ENCODE data around the gene C1RL. TPM values are rescaled to one million over a fixed set of nuclear protein-coding genes. Genes with fewer than 3 reads are reported as not detected.

C1RL gene
- total RNA-seq, 1 experiment from 2014 or later, result 25.9 TPM

DNA sequence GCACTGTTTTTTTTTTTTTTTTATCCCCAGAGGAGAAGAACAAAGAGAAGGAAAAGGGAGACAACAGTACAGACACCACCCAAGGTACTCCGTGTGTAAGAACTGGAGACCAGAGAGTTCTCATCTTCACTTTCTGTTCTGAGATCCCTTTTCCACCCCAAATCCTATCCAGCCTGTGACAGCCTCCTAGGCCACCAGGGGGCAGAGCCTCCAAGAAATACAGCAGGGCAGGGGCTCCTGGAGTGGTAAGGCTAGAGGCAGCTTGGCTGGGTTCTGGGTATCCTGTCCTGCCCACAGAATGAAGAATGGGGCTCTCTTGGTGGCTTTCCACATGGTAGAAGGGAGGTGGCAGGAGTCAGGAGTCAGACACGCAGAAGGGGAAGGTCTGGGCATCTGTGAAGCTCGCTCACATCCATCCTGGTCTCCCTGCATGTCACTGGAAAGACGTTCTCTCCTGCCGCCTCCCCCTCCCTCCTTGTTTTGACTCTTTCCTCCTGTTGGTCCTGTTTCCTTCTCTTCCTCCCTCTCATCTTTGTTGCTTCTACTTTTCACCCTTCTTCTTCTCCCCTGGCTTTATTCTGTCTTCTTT lies 33.1 kb upstream of the C1RL start (continued):
- TF ChIP-seq REST (IDR thresholded peaks at IDR 0.05; ENCODE audit: low read depth) (no peak), SP1 (IDR thresholded peaks at IDR 0.05; ENCODE audit: low read depth) (no peak), YY1 (IDR thresholded peaks at IDR 0.05; ENCODE audit: extremely low read depth, insufficient replicate concordance, low read depth, low read length) (no peak)

DNA sequence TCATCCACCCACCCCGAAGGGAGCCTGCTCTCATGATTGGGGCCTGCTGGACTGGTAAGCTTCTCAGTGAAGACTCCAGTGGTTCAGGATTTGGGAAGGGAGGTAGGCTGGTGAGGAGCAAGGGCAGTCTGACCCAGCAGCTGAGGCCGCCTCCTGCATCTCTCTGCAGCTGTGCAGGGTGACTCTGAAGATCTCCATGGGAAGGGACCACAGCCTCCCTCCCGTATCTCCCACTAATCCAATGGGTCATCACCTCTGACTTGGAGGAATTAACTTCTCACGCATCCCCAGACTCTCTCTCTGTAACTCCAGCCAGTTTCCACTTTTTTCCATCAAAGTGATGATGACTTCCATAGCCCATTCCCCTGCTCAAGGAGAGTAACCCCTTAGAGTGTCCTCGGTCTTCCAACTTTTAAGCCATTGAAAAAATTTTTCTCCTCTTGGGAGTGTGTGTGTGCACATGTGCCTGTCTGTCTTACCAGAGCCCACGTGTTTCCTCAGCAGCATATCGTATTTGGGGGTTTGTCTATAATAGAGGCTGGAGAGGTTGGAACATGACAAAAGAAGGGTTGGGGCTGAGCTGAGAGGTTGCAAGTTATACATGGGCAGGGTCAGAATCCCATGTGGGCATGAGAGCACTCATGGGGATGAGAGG lies 32.5 kb upstream of the C1RL start:
- no peaks in the 10 kb centered on the region for H3K27me3 ChIP-seq (ENCODE audit: insufficient read depth, low read length)
- DNase-seq (ENCODE audit: low read depth, low spot score) (no peak), ATAC-seq (no peak)
- no TSS peak for BruUV-seq (replicated peaks)
- peaks cover 0 to 19% of the 10 kb centered on the region in 2 experiments; a peak in 3 of 4 replicates for H3K36me3 ChIP-seq (ENCODE audit: control insufficient read depth in 1 of 2, insufficient read depth in 2 of 2, low read length in 2 of 2)
- no peak overlapping the region for H3K4me3 ChIP-seq (replicated peaks in 1 of 2; ENCODE audit: low read depth in 1 of 2, low read length in 2 of 2)
- H3K27ac ChIP-seq (ENCODE audit: low read depth, low read length), result no peak overlapping the region
- H3K4me2 ChIP-seq (ENCODE audit: low read length), result no peak overlapping the region
- POLR2A ChIA-PET, result no interaction called here
- no peaks in the 10 kb centered on the region for H3K79me2 ChIP-seq (ENCODE audit: insufficient read depth, low read length)
- H4K20me1 ChIP-seq (ENCODE audit: insufficient read depth), result no peaks in the 10 kb centered on the region
- no peak overlapping the region for H2AFZ ChIP-seq (ENCODE audit: low read depth, low read length, poor library complexity, severe bottlenecking)
- H3K9ac ChIP-seq (ENCODE audit: low read length), result no peak overlapping the region
- no peaks in the 10 kb centered on the region for H3K9me3 ChIP-seq (ENCODE audit: control insufficient read depth in 1 of 2, insufficient read depth in 1 of 2, low read depth in 1 of 2, low read length in 2 of 2)
- no peaks in the 10 kb centered on the region for H3K4me1 ChIP-seq (ENCODE audit: control insufficient read depth in 1 of 2, insufficient read depth in 2 of 2, low read length in 2 of 2)
- CTCF ChIA-PET, result interaction anchor here (0.6 to 1.0 kb wide), 4 partner anchors 13 to 496 kb away, joined by 3 to 4 read pairs (median 3); partner anchors contain the start of gene PEX5
- H3K9me2 ChIP-seq (ENCODE audit: insufficient read depth), result no peaks in the 10 kb centered on the region
- intact Hi-C loops (cut with micrococcal nuclease), result loop anchor here (1.0 to 2.0 kb wide), 3 partner anchors 47 to 497 kb away; no protein-coding TSS in a partner anchor
- RAD21 ChIA-PET (ENCODE audit: low non-redundant PET in 1 of 2, low total read pairs in 2 of 2, uncharacterized antibody in 2 of 2, unreplicated experiment in 2 of 2), result no interaction called here
- TF ChIP-seq, protein P1, sequence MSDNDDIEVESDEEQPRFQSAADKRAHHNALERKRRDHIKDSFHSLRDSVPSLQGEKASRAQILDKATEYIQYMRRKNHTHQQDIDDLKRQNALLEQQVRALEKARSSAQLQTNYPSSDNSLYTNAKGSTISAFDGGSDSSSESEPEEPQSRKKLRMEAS (IDR thresholded peaks at IDR 0.05), result no peak
- no peak for TF ChIP-seq ZNF274 (IDR thresholded peaks at IDR 0.05; ENCODE audit: low read depth, low read length)
- no peak for TF ChIP-seq RAD21 (IDR thresholded peaks at IDR 0.05; ENCODE audit: low read depth)
- no peak for TF ChIP-seq YY1 (IDR thresholded peaks at IDR 0.05; ENCODE audit: extremely low read depth, insufficient replicate concordance, low read depth, low read length)
- TF ChIP-seq SIN3A (IDR thresholded peaks at IDR 0.05; ENCODE audit: low read depth), result no peak
- TF ChIP-seq JUND (IDR thresholded peaks at IDR 0.05), result no peak
- TF ChIP-seq CBX3 (IDR thresholded peaks at IDR 0.05; ENCODE audit: low read depth), result no peak
- no peak for TF ChIP-seq POLR2AphosphoS5 (IDR thresholded peaks at IDR 0.05; ENCODE audit: low read depth, low read length)
- no peak for TF ChIP-seq ZFX (IDR thresholded peaks at IDR 0.05)
- no peak for TF ChIP-seq SP1 (IDR thresholded peaks at IDR 0.05; ENCODE audit: low read depth)
- TF ChIP-seq, protein P2, sequence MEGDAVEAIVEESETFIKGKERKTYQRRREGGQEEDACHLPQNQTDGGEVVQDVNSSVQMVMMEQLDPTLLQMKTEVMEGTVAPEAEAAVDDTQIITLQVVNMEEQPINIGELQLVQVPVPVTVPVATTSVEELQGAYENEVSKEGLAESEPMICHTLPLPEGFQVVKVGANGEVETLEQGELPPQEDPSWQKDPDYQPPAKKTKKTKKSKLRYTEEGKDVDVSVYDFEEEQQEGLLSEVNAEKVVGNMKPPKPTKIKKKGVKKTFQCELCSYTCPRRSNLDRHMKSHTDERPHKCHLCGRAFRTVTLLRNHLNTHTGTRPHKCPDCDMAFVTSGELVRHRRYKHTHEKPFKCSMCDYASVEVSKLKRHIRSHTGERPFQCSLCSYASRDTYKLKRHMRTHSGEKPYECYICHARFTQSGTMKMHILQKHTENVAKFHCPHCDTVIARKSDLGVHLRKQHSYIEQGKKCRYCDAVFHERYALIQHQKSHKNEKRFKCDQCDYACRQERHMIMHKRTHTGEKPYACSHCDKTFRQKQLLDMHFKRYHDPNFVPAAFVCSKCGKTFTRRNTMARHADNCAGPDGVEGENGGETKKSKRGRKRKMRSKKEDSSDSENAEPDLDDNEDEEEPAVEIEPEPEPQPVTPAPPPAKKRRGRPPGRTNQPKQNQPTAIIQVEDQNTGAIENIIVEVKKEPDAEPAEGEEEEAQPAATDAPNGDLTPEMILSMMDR (IDR thresholded peaks at IDR 0.05 in 2 of 3, conservative IDR thresholded peaks at IDR 0.05 in 1 of 3; ENCODE audit: borderline replicate concordance in 1 of 3, insufficient read depth in 1 of 3, low read depth in 2 of 3, low read length in 2 of 3), result no peak
- TF ChIP-seq CEBPB (IDR thresholded peaks at IDR 0.05; ENCODE audit: low read depth), result no peak
- TF ChIP-seq EGR1 (IDR thresholded peaks at IDR 0.05; ENCODE audit: low read depth), result no peak
- no peak for TF ChIP-seq EZH2phosphoT487 (IDR thresholded peaks at IDR 0.05; ENCODE audit: borderline replicate concordance)
- TF ChIP-seq, protein P3, sequence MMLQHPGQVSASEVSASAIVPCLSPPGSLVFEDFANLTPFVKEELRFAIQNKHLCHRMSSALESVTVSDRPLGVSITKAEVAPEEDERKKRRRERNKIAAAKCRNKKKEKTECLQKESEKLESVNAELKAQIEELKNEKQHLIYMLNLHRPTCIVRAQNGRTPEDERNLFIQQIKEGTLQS (IDR thresholded peaks at IDR 0.05), result no peak
- no peak for TF ChIP-seq ELF1 (IDR thresholded peaks at IDR 0.05; ENCODE audit: borderline replicate concordance, low read depth)
- no peak for TF ChIP-seq TCF7L2 (IDR thresholded peaks at IDR 0.05; ENCODE audit: borderline replicate concordance, extremely low read depth, insufficient read depth, insufficient read length)
- no peak for TF ChIP-seq EZH2 (IDR thresholded peaks at IDR 0.05)
